Body of pancreas (tissue), 4 donors: ENCODE measurements around the gene FLT1. TPM values are rescaled to one million over a fixed set of nuclear protein-coding genes. Genes with fewer than 3 reads are reported as not detected.

Source experiments
- ATAC-seq: fragments of 150-250 bp; one replicate; pipeline ENCODE4 v1.9.1; 2016
- DNase-seq, 4 donors: peaks; one replicate each; pipeline ENCODE4 v3.0.0-alpha.2; 2019
- H3K27ac ChIP-seq, 4 donors: fragments of 200-600 bp; sonication (generic); 1 replicate in 3 of 4; 2 replicates in 1 of 4; pipeline versions ENCODE4 v1.5.1 to v1.6.1; 2016 to 2019; ENCODE audit warnings: mild to moderate bottlenecking in 1 of 4, mixed read lengths in 1 of 4, moderate library complexity in 1 of 4
- H3K27me3 ChIP-seq, 2 donors: fragments of 200-600 bp; sonication (generic); one replicate each; pipeline ENCODE4 v1.6.0; 2016; ENCODE audit warnings: mild to moderate bottlenecking in 1 of 2
- H3K36me3 ChIP-seq, 2 donors: fragments of 200-600 bp; sonication (generic); replicated peaks in 1 of 2; 2 replicates each; pipeline ENCODE4 v1.5.1; 2016; ENCODE audit warnings: low read depth in 2 of 2; ENCODE audit not compliant: insufficient read depth in 1 of 2
- H3K4me1 ChIP-seq: fragments of 200-600 bp; sonication (generic); one replicate; pipeline ENCODE4 v1.6.0; 2016
- H3K4me3 ChIP-seq, 2 donors: fragments of 200-600 bp; sonication (generic); 1 replicate in 1 of 2; 2 replicates in 1 of 2; pipeline ENCODE4 v1.5.1; 2016 to 2019
- H3K9me3 ChIP-seq, 3 donors: fragments of 200-600 bp; sonication (generic); 1 replicate in 2 of 3; 2 replicates in 1 of 3; pipeline ENCODE4 v1.5.1; 2016
- CTCF ChIP-seq, 7 experiments: fragments of 450-650 bp in 4 of 7; fragments of 200-600 bp in 3 of 7; sonication (generic) in 3 of 7; IDR thresholded peaks; one replicate each; pipeline ENCODE4 v1.5.1; 2016 to 2019; ENCODE audit warnings: antibody characterized with exemption in 7 of 7
- POLR2A ChIP-seq, 3 donors: fragments of 450-650 bp; IDR thresholded peaks; one replicate each; pipeline ENCODE4 v1.6.1; 2016; ENCODE audit warnings: antibody characterized with exemption in 3 of 3, mild to moderate bottlenecking in 2 of 3
- WGBS, 2 donors: methylation state at CpG; one replicate each; pipeline ENCODE4 v1.1.5; 2017; 5-methylcytosine and 5-hydroxymethylcytosine counted together
- intact Hi-C: fragments of 100-400 bp; cut with DNase I; formaldehyde crosslinking; loops from one replicate; pipeline ENCODE4 v1.15.1; 2023
- total RNA-seq, 2 donors: library from RNA; depleted of rRNA; stranded (reverse); fragments of >200 nt; gene quantifications; one replicate each; pipeline ENCODE4 v1.1.0, GENCODE V29; 2016

FLT1 gene
- total RNA-seq, 2 donors from 2014 or later: 15.3 to 20.4 TPM

- ATAC-seq (peak; percentile 38), DNase-seq (peak in 1 of 4 donors; percentile 17)
- H3K27ac ChIP-seq: peak overlapping the region in 2 of 4 donors; percentile 24 to 55
- no peak overlapping the region for H3K4me3 ChIP-seq
- H3K4me1 ChIP-seq: peaks cover 18% of the 10 kb centered on the region
- TF ChIP-seq CTCF (IDR thresholded peaks at IDR 0.05) (no peak), POLR2A (IDR thresholded peaks at IDR 0.05) (no peak)
- no peaks in the 10 kb centered on the region for H3K36me3 ChIP-seq
- no peaks in the 10 kb centered on the region for H3K27me3 ChIP-seq
- H3K9me3 ChIP-seq: no peaks in the 10 kb centered on the region
- 0 to 1% methylated on average over 4 to 79 of the region's 96 CpGs for WGBS, 2 donors
- intact Hi-C loops: no loop called here
Observed at GRCh38 chr13:28532388-28533124, 37.6 kb upstream of the FLT1 start.

GRCh38 chr13:28531845-28532387 lies 37.0 kb upstream of the FLT1 start:
- ATAC-seq (no peak), DNase-seq (no peak)
- no peak overlapping the region for H3K4me3 ChIP-seq
- intact Hi-C loops: no loop called here
- WGBS, 2 donors: 3 to 5% methylated on average over 20 to 25 of the region's 25 CpGs
- H3K9me3 ChIP-seq: no peaks in the 10 kb centered on the region
- H3K27me3 ChIP-seq: no peaks in the 10 kb centered on the region
- TF ChIP-seq POLR2A (IDR thresholded peaks at IDR 0.05): peak in 1 of 3 donors; percentile 1
- TF ChIP-seq CTCF (IDR thresholded peaks at IDR 0.05): no peak
- peak overlapping the region in 2 of 4 donors; percentile 0 to 10 for H3K27ac ChIP-seq
- H3K4me1 ChIP-seq: peaks cover 18% of the 10 kb centered on the region
- no peaks in the 10 kb centered on the region for H3K36me3 ChIP-seq

GRCh38 chr13:28531077-28531844 lies 36.3 kb upstream of the FLT1 start:
- H3K27ac ChIP-seq: peak overlapping the region in 1 of 4 donors; percentile 10

GRCh38 chr13:28530729-28531076 lies 35.8 kb upstream of the FLT1 start:
- Histone ChIP-seq H3K36me3 (no peaks in the 10 kb centered on the region), H3K4me1 (peaks cover 18% of the 10 kb centered on the region), H3K27me3 (no peaks in the 10 kb centered on the region), H3K27ac (no peak overlapping the region), H3K4me3 (no peak overlapping the region), H3K9me3 (no peaks in the 10 kb centered on the region)
- DNase-seq (no peak), ATAC-seq (no peak)
- 26 to 36% methylated on average over 3 of the region's 3 CpGs for WGBS, 2 donors
- TF ChIP-seq POLR2A (IDR thresholded peaks at IDR 0.05) (no peak), CTCF (IDR thresholded peaks at IDR 0.05) (no peak)
- intact Hi-C loops: no loop called here

More at GRCh38 chr13:28531077-28531844, 36.3 kb upstream of the FLT1 start:
- 2 to 3% methylated on average over 28 to 39 of the region's 39 CpGs for WGBS, 2 donors
- no peaks in the 10 kb centered on the region for H3K9me3 ChIP-seq
- no peaks in the 10 kb centered on the region for H3K36me3 ChIP-seq
- DNase-seq (peak in 3 of 4 donors; percentile 16 to 19 (median 19)), ATAC-seq (peak; percentile 57)
- H3K4me3 ChIP-seq: no peak overlapping the region
- intact Hi-C loops: no loop called here
- peaks cover 18% of the 10 kb centered on the region for H3K4me1 ChIP-seq
- H3K27me3 ChIP-seq: no peaks in the 10 kb centered on the region
- no peak for TF ChIP-seq CTCF (IDR thresholded peaks at IDR 0.05)
- peak in 1 of 3 donors; percentile 13 for TF ChIP-seq POLR2A (IDR thresholded peaks at IDR 0.05)
